ENCODE data around the gene FAM78A.

Gene FAM78A

DNA sequence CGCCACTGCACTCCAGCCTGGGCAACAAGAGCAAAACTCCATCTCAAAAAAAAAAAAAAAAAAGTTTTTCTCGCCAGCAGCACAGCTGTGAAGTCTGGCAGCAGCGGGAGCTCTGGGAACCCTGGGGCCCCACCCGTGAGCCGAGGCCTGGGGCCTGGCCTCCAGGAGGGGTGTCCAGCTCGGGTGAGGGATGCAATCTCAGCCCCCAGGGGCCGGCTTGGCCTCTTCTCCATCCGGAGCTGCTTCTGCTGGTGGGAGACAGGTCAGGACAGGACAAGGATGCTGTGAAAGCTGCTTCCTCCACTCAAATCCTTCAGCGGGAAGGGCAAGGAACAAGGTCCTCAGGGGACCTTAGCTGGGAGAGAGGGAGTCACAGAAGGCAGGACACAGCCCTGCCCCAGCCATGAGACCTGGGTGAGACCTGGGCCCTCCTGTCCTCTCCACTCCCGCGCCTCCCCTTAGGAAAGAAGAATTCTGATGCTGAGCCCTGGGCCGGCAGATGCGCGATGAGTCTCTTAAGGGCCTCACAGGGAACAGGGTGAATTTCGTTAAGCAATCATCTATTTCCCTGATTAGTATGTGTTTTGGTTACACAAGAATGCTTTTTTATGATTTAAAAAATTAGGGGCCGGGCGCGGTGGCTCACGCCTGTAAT is 43.8 kb upstream of the FAM78A start:
- Histone ChIP-seq H3K36me3 (replicated peaks in 1 of 2; ENCODE audit: control insufficient read depth in 2 of 2, insufficient read depth in 2 of 2, low read length in 2 of 2) (no peaks in the 10 kb centered on the region), H4K8ac (ENCODE audit: low read depth, low read length) (no peak overlapping the region), H3K27me3 (ENCODE audit: control insufficient read depth in 3 of 3, insufficient read depth in 3 of 3, low read depth in 1 of 3, low read length in 3 of 3) (peaks cover 0 to 5% (median 0%) of the 10 kb centered on the region in 3 experiments), H3K27ac (replicated peaks; ENCODE audit: low read length) (no peak overlapping the region), H3K79me1 (ENCODE audit: low read depth, low read length) (no peaks in the 10 kb centered on the region), H3K4me2 (ENCODE audit: insufficient read depth, low read length, poor library complexity, severe bottlenecking) (no peak overlapping the region), H3K23ac (ENCODE audit: low read depth, low read length, poor library complexity) (no peak overlapping the region), H3K18ac (ENCODE audit: low read length) (peak overlapping the region; percentile 12), H2AK5ac (ENCODE audit: low read depth, low read length) (peak overlapping the region; percentile 47), H2BK120ac (ENCODE audit: low read depth, low read length) (no peak overlapping the region), H3K14ac (ENCODE audit: low read length) (no peak overlapping the region), H3K4ac (ENCODE audit: low read length) (no peak overlapping the region), H2AFZ (ENCODE audit: low read length) (peak overlapping the region; percentile 45), H2BK15ac (ENCODE audit: low read length) (no peak overlapping the region), H3K4me3 (ENCODE audit: low read length in 2 of 2) (no peak overlapping the region), H3K4me1 (ENCODE audit: control insufficient read depth in 2 of 2, insufficient read depth in 1 of 2, low read depth in 1 of 2, low read length in 2 of 2) (no peaks in the 10 kb centered on the region), H2BK5ac (ENCODE audit: low read length) (no peak overlapping the region), H3K9ac (ENCODE audit: low read depth, low read length, poor library complexity) (no peak overlapping the region), H2BK12ac (ENCODE audit: low read length) (no peak overlapping the region), H3K9me3 (replicated peaks in 1 of 2; ENCODE audit: control insufficient read depth in 2 of 2, insufficient read depth in 1 of 2, low read depth in 1 of 2, low read length in 2 of 2) (no peaks in the 10 kb centered on the region), H4K91ac (ENCODE audit: low read depth, low read length, poor library complexity) (no peak overlapping the region)
- DNase-seq (ENCODE audit: low spot score) = no peak
- no CpG with 5 or more reads among the region's 19 CpGs for WGBS, 2 donors (ENCODE audit: extremely low coverage in 2 of 2, insufficient read length in 2 of 2, insufficient replicate concordance in 1 of 2)

DNA sequence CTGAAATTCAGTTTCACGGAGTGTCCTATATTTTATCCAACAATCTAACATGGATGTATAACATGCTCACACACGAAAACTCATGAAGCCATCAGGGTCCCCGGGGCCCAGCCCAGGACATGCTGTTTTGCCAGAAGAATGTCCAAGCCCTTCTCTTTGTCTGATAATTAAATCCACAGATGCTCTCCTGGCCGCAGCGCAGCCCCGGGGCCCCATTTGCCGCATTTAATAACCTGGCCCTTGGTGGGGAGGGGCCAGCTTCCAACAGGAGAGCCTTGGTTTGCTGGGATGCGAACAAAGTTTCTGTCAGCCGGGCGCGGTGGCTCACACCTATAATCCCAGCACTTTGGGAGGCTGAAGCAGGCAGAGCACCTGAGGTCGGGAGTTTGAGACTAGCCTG is 43.2 kb upstream of the FAM78A start:
- Histone ChIP-seq H3K27me3 (ENCODE audit: control insufficient read depth in 3 of 3, insufficient read depth in 3 of 3, low read depth in 1 of 3, low read length in 3 of 3) (peaks cover 0 to 9% (median 0%) of the 10 kb centered on the region in 3 experiments), H2AK5ac (ENCODE audit: low read depth, low read length) (no peak overlapping the region), H2BK5ac (ENCODE audit: low read length) (no peak overlapping the region), H3K9ac (ENCODE audit: low read depth, low read length, poor library complexity) (no peak overlapping the region), H3K79me1 (ENCODE audit: low read depth, low read length) (no peaks in the 10 kb centered on the region), H3K9me3 (replicated peaks in 1 of 2; ENCODE audit: control insufficient read depth in 2 of 2, insufficient read depth in 1 of 2, low read depth in 1 of 2, low read length in 2 of 2) (no peaks in the 10 kb centered on the region), H3K27ac (replicated peaks; ENCODE audit: low read length) (no peak overlapping the region), H2BK120ac (ENCODE audit: low read depth, low read length) (no peak overlapping the region), H3K18ac (ENCODE audit: low read length) (no peak overlapping the region), H4K91ac (ENCODE audit: low read depth, low read length, poor library complexity) (no peak overlapping the region), H4K8ac (ENCODE audit: low read depth, low read length) (no peak overlapping the region), H3K23ac (ENCODE audit: low read depth, low read length, poor library complexity) (no peak overlapping the region), H3K4me3 (ENCODE audit: low read length in 2 of 2) (no peak overlapping the region), H3K36me3 (replicated peaks in 1 of 2; ENCODE audit: control insufficient read depth in 2 of 2, insufficient read depth in 2 of 2, low read length in 2 of 2) (no peaks in the 10 kb centered on the region), H2AFZ (ENCODE audit: low read length) (no peak overlapping the region), H3K4ac (ENCODE audit: low read length) (no peak overlapping the region), H2BK15ac (ENCODE audit: low read length) (no peak overlapping the region), H3K4me1 (ENCODE audit: control insufficient read depth in 2 of 2, insufficient read depth in 1 of 2, low read depth in 1 of 2, low read length in 2 of 2) (no peaks in the 10 kb centered on the region), H3K4me2 (ENCODE audit: insufficient read depth, low read length, poor library complexity, severe bottlenecking) (no peak overlapping the region), H2BK12ac (ENCODE audit: low read length) (no peak overlapping the region), H3K14ac (ENCODE audit: low read length) (no peak overlapping the region)
- no peak for DNase-seq (ENCODE audit: low spot score)
- no CpG with 5 or more reads among the region's 12 CpGs for WGBS, 2 donors (ENCODE audit: extremely low coverage in 2 of 2, insufficient read length in 2 of 2, insufficient replicate concordance in 1 of 2)

- no peaks in the 10 kb centered on the region for H3K4me1 ChIP-seq (ENCODE audit: control insufficient read depth in 2 of 2, insufficient read depth in 1 of 2, low read depth in 1 of 2, low read length in 2 of 2)
- H3K4me2 ChIP-seq (ENCODE audit: insufficient read depth, low read length, poor library complexity, severe bottlenecking) = no peak overlapping the region
- H4K8ac ChIP-seq (ENCODE audit: low read depth, low read length) = no peak overlapping the region
- no peak overlapping the region for H2BK12ac ChIP-seq (ENCODE audit: low read length)
- WGBS, 2 donors (ENCODE audit: extremely low coverage in 2 of 2, insufficient read length in 2 of 2, insufficient replicate concordance in 1 of 2) = no CpG with 5 or more reads among the region's 23 CpGs
- H3K4me3 ChIP-seq (ENCODE audit: low read length in 2 of 2) = no peak overlapping the region
- no peak overlapping the region for H3K27ac ChIP-seq (replicated peaks; ENCODE audit: low read length)
- no peak for DNase-seq (ENCODE audit: low spot score)
- no peak overlapping the region for H2AFZ ChIP-seq (ENCODE audit: low read length)
- no peak overlapping the region for H3K14ac ChIP-seq (ENCODE audit: low read length)
- peak overlapping the region; percentile 51 for H3K18ac ChIP-seq (ENCODE audit: low read length)
- no peak overlapping the region for H4K91ac ChIP-seq (ENCODE audit: low read depth, low read length, poor library complexity)
- H3K23ac ChIP-seq (ENCODE audit: low read depth, low read length, poor library complexity) = no peak overlapping the region
- H3K4ac ChIP-seq (ENCODE audit: low read length) = no peak overlapping the region
- no peak overlapping the region for H3K9ac ChIP-seq (ENCODE audit: low read depth, low read length, poor library complexity)
- H2BK120ac ChIP-seq (ENCODE audit: low read depth, low read length) = no peak overlapping the region
- H3K27me3 ChIP-seq (ENCODE audit: control insufficient read depth in 3 of 3, insufficient read depth in 3 of 3, low read depth in 1 of 3, low read length in 3 of 3) = peaks cover 0 to 9% (median 0%) of the 10 kb centered on the region in 3 experiments
- H2BK15ac ChIP-seq (ENCODE audit: low read length) = no peak overlapping the region
- H3K9me3 ChIP-seq (replicated peaks in 1 of 2; ENCODE audit: control insufficient read depth in 2 of 2, insufficient read depth in 1 of 2, low read depth in 1 of 2, low read length in 2 of 2) = no peaks in the 10 kb centered on the region
- H2AK5ac ChIP-seq (ENCODE audit: low read depth, low read length) = no peak overlapping the region
- no peaks in the 10 kb centered on the region for H3K79me1 ChIP-seq (ENCODE audit: low read depth, low read length)
- H2BK5ac ChIP-seq (ENCODE audit: low read length) = peak overlapping the region; percentile 3
- no peaks in the 10 kb centered on the region for H3K36me3 ChIP-seq (replicated peaks in 1 of 2; ENCODE audit: control insufficient read depth in 2 of 2, insufficient read depth in 2 of 2, low read length in 2 of 2)
Observed at GRCh38 chr9:131318231-131319085, 42.1 kb upstream of the FAM78A start.

All from neuronal stem cell (in vitro differentiated cells).